SU-DHL-6 (cell line): Measurements from ENCODE around the gene HOXA7.

Experiments used
- H2AFZ ChIP-seq: fragments of 200-600 bp; sonication (generic); 2 replicates; pipeline ENCODE4 v1.6.1; 2014; ENCODE audit warnings: low read depth, mild to moderate bottlenecking, moderate library complexity, mixed read lengths, antibody characterized with exemption, low read length; ENCODE audit not compliant: severe bottlenecking
- H3F3A ChIP-seq: fragments of 200-600 bp; shearing (Covaris generic); 2 replicates; pipeline ENCODE4 v1.6.0; 2016; ENCODE audit warnings: antibody characterized with exemption, mild to moderate bottlenecking; ENCODE audit not compliant: insufficient read depth
- H3K27ac ChIP-seq: fragments of 200-600 bp; sonication (generic); 2 replicates; pipeline ENCODE4 v1.5.1; 2016; ENCODE audit warnings: low read depth, mild to moderate bottlenecking, low read length, moderate library complexity, mixed read lengths
- H3K27me3 ChIP-seq: fragments of 200-600 bp; sonication (generic), shearing (Covaris generic); 2 replicates; pipeline ENCODE4 v1.6.0; 2014; ENCODE audit warnings: mild to moderate bottlenecking, low read length
- H3K36me3 ChIP-seq: fragments of 200-600 bp; sonication (generic); 2 replicates; pipeline ENCODE4 v1.6.1; 2014; ENCODE audit warnings: mild to moderate bottlenecking, low read length, mixed read lengths
- H3K4me2 ChIP-seq: fragments of 300-600, 200-600 bp; shearing (Covaris generic), sonication (generic); 2 replicates; pipeline ENCODE4 v1.6.0; 2014; ENCODE audit warnings: low read length, low read depth, mild to moderate bottlenecking; ENCODE audit not compliant: poor library complexity, severe bottlenecking
- H3K4me3 ChIP-seq: fragments of 200-600 bp; sonication (generic); 2 replicates; pipeline ENCODE4 v1.5.1; 2014; ENCODE audit warnings: antibody characterized with exemption, low read length, mild to moderate bottlenecking, mixed read lengths; ENCODE audit not compliant: insufficient read depth, poor library complexity, severe bottlenecking
- H3K79me2 ChIP-seq: fragments of 200-600 bp; sonication (generic); 2 replicates; pipeline ENCODE4 v1.6.1; 2014; ENCODE audit warnings: mild to moderate bottlenecking, low read length, moderate library complexity; ENCODE audit not compliant: insufficient read depth
- H3K9ac ChIP-seq: fragments of 200-600 bp; sonication (generic); 2 replicates; pipeline ENCODE4 v1.7.0; 2014; ENCODE audit warnings: mild to moderate bottlenecking, low read length
- H3K9me2 ChIP-seq: fragments of 200-600 bp; sonication (generic); replicated peaks from 2 replicates; pipeline ENCODE4 v1.6.1; 2014; ENCODE audit warnings: low read length; ENCODE audit not compliant: insufficient read depth
- H3K9me3 ChIP-seq: fragments of 200-600 bp; sonication (generic); 2 replicates; pipeline ENCODE4 v1.6.1; 2014; ENCODE audit warnings: low read length, mixed read lengths; ENCODE audit not compliant: insufficient read depth
- H4K20me1 ChIP-seq: fragments of 200-600 bp; sonication (generic); 2 replicates; pipeline ENCODE4 v1.6.1; 2014; ENCODE audit warnings: low read depth, mild to moderate bottlenecking, antibody characterized with exemption, low read length, moderate library complexity, mixed read lengths
- EZH2phosphoT487 ChIP-seq: fragments of 200-600 bp; sonication (generic), shearing (Covaris generic); conservative IDR thresholded peaks from 2 replicates; pipeline ENCODE4 v1.6.1; 2018; ENCODE audit warnings: mild to moderate bottlenecking, antibody characterized with exemption, low read length, moderate library complexity, mixed read lengths
- TF ChIP-seq, protein P1 (sequence below): fragments of 200-600 bp; sonication (generic); IDR thresholded peaks from one replicate; pipeline ENCODE4 v1.5.1; 2017; ENCODE audit warnings: antibody characterized with exemption, mild to moderate bottlenecking, low read length, moderate library complexity; ENCODE audit not compliant: insufficient read depth, poor library complexity, severe bottlenecking

HOXA7 gene

DNA sequence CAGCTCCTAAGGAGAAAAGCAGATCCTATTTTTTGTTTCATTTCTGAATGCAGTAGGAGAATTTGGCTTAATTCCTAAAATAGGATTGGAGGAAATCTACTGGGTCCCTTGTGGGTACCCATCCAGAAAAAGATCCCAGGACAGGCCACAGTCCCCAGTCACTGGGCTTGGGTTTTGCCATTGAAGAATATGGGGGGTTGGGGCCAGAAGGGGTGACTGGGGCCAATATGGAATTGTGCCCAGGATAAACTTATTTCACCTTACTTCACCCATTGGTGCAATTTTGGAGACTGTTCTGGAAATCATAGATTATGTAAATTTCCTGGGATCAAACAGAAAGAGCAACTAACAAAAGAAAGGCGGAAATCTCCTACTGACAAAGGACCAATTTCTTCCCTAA lies 18.0 kb downstream of the HOXA7 start:
- no peaks in the 10 kb centered on the region for H3F3A ChIP-seq

DNA sequence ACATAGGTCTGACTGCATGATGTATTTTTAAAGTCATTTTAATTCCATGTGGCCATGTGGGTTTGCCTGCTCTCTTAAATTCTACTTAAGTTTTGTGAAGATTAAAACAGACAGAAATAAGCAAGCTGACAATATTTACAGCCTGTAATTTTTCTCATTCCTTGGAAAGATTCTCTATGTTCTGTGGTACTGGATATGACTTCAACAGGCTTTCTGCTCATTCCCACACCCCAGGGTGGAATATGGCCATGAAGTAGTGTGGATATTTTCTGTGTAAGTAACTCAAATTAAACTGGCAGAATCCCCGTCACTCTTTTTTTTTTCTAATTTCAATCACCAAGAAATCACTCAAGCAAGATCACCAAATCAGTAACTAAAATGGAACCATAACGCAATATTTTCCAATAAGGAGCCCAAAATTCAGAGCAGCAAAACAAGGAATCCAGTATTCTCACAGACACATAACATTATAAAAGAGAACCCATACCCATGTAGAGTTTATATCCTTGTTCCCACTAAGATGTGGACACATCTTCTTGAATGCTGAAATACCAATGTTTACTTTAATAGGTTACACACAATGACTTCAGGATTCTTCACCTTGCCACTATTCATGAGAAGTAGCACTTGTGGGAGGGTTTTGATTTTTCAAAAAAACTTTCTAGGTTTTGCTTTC lies 18.7 kb downstream of the HOXA7 start:
- Histone ChIP-seq H3K79me2 (no peaks in the 10 kb centered on the region), H3K4me2 (no peak overlapping the region), H3K36me3 (no peaks in the 10 kb centered on the region), H3K27me3 (no peaks in the 10 kb centered on the region), H3F3A (no peaks in the 10 kb centered on the region; the same call in 1 of the 2 replicates), H3K9me3 (no peaks in the 10 kb centered on the region), H3K27ac (no peak overlapping the region), H3K4me3 (no peak overlapping the region), H4K20me1 (no peaks in the 10 kb centered on the region), H3K9me2 (no peaks in the 10 kb centered on the region), H3K9ac (no peak overlapping the region), H2AFZ (no peak overlapping the region)
- TF ChIP-seq, protein P1, sequence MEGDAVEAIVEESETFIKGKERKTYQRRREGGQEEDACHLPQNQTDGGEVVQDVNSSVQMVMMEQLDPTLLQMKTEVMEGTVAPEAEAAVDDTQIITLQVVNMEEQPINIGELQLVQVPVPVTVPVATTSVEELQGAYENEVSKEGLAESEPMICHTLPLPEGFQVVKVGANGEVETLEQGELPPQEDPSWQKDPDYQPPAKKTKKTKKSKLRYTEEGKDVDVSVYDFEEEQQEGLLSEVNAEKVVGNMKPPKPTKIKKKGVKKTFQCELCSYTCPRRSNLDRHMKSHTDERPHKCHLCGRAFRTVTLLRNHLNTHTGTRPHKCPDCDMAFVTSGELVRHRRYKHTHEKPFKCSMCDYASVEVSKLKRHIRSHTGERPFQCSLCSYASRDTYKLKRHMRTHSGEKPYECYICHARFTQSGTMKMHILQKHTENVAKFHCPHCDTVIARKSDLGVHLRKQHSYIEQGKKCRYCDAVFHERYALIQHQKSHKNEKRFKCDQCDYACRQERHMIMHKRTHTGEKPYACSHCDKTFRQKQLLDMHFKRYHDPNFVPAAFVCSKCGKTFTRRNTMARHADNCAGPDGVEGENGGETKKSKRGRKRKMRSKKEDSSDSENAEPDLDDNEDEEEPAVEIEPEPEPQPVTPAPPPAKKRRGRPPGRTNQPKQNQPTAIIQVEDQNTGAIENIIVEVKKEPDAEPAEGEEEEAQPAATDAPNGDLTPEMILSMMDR, result no peak
- TF ChIP-seq EZH2phosphoT487, result no peak

More for the DNA sequence above, 18.0 kb downstream of the HOXA7 start:
- no peaks in the 10 kb centered on the region for H3K36me3 ChIP-seq
- no peak overlapping the region for H2AFZ ChIP-seq
- H3K4me2 ChIP-seq, result no peak overlapping the region
- H3K9me3 ChIP-seq, result no peaks in the 10 kb centered on the region
- no peaks in the 10 kb centered on the region for H3K27me3 ChIP-seq
- no peak overlapping the region for H3K4me3 ChIP-seq
- H3K79me2 ChIP-seq, result no peaks in the 10 kb centered on the region
- H3K9ac ChIP-seq, result no peak overlapping the region
- H3K9me2 ChIP-seq, result no peaks in the 10 kb centered on the region
- no peak overlapping the region for H3K27ac ChIP-seq
- TF ChIP-seq EZH2phosphoT487, result no peak
- TF ChIP-seq, protein P1, result no peak
- no peaks in the 10 kb centered on the region for H4K20me1 ChIP-seq

DNA sequence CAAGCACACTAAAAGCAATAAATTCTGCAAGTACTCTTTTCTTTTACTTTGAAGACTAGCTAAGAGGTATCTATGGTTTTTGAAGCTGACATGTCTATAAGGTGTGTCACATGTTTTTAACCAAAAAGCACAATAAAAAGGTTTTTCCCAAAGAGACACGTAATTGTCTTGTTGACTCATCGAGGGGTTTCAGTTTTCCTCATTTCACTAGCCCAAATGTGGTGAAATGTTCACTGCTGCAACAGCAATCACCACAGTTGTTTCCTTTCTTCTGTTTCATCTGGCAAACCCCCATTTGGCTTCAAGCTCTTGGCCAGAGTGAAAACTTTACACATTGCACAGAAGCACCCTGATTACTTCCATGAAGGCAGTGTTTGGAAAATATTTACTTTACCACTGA lies 22.1 kb downstream of the HOXA7 start:
- Histone ChIP-seq H3K9me3 (no peaks in the 10 kb centered on the region), H3K4me3 (no peak overlapping the region), H4K20me1 (no peaks in the 10 kb centered on the region), H3K4me2 (no peak overlapping the region), H3K27me3 (no peaks in the 10 kb centered on the region), H2AFZ (no peak overlapping the region), H3K27ac (no peak overlapping the region), H3K36me3 (no peaks in the 10 kb centered on the region), H3F3A (peaks cover 7% of the 10 kb centered on the region; the same call in 1 of the 2 replicates), H3K9ac (no peak overlapping the region), H3K79me2 (no peaks in the 10 kb centered on the region), H3K9me2 (no peaks in the 10 kb centered on the region)
- TF ChIP-seq, protein P1, result no peak
- TF ChIP-seq EZH2phosphoT487, result no peak
